Coronary artery (tissue), 2 donors: ENCODE measurements around the gene MAP3K20.

Experiments used
- DNase-seq: peaks from one replicate; pipeline ENCODE4 v3.0.0-alpha.2; 2017; ENCODE audit warnings: low spot score
- H3K27ac ChIP-seq, 2 donors: fragments of 200-600 bp; sonication (generic); one replicate each; pipeline ENCODE4 v1.5.1; 2016 to 2019
- H3K4me3 ChIP-seq: fragments of 200-600 bp; sonication (generic); 2 replicates; pipeline ENCODE4 v1.5.1; 2016; ENCODE audit warnings: mild to moderate bottlenecking, moderate library complexity
- TF ChIP-seq, protein P1 (sequence below): fragments of 200-600 bp; sonication (generic); IDR thresholded peaks from one replicate; pipeline ENCODE4 v1.5.1; 2019; ENCODE audit warnings: antibody characterized with exemption

The MAP3K20 gene

DNA sequence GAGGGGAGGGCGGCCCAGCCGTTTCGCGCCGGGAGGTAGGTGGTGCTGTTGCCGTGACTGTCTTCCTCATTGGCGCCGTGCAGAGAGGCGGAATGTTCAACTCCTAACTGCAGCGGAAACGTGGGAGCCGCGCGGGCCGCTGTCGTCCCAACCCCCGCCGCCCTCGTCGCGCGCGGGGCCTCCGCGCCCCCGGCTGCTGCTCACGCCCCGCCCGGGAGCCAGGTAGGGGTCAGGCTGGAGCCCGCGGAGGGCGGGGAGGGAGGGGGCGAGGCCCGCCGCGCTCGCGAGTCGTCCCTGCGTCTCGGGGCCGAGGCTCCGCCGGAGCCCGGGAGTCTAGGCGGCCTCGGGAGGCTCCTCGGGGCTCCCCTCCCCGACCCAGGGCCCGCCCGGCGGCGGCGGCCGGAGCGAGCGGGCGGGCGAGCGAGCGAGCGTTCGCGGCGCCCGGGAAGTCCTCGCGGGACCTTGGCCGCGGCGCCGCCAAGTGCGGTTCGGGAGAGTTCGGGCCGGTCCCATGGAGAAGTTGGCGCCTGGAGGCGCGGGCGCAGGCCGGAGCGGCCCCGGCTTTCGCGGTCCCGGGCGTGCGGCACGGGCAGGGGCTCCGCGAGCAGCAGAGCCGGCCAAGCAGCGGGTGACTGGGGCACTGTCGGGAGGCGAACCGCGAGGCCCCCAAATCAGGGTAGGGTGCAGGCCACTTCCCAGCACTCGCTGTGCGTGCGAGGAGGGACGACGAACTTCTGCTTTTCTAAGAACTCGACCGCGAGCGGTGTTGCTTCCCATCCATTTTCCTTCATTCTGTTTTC is at the start of gene MAP3K20:
TSS of gene MAP3K20 (plus strand) at position 66 of the 800 bp plus-strand sequence. CDS start 15,186 bp downstream, outside the sequence.
- peak; percentile 90 for DNase-seq
- peak within 1 kb of the TSS; percentile 89 to 90 for H3K27ac ChIP-seq
- H3K4me3 ChIP-seq: peak within 1 kb of the TSS; percentile 90
- TF ChIP-seq, protein P1, sequence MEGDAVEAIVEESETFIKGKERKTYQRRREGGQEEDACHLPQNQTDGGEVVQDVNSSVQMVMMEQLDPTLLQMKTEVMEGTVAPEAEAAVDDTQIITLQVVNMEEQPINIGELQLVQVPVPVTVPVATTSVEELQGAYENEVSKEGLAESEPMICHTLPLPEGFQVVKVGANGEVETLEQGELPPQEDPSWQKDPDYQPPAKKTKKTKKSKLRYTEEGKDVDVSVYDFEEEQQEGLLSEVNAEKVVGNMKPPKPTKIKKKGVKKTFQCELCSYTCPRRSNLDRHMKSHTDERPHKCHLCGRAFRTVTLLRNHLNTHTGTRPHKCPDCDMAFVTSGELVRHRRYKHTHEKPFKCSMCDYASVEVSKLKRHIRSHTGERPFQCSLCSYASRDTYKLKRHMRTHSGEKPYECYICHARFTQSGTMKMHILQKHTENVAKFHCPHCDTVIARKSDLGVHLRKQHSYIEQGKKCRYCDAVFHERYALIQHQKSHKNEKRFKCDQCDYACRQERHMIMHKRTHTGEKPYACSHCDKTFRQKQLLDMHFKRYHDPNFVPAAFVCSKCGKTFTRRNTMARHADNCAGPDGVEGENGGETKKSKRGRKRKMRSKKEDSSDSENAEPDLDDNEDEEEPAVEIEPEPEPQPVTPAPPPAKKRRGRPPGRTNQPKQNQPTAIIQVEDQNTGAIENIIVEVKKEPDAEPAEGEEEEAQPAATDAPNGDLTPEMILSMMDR: no peak

GRCh38 chr2:173026479-173026878 is 49.2 kb upstream of the MAP3K20 start:
- TF ChIP-seq, protein P1: no peak
- H3K27ac ChIP-seq: no peak overlapping the region
- H3K4me3 ChIP-seq: no peak overlapping the region
- no peak for DNase-seq

DNA sequence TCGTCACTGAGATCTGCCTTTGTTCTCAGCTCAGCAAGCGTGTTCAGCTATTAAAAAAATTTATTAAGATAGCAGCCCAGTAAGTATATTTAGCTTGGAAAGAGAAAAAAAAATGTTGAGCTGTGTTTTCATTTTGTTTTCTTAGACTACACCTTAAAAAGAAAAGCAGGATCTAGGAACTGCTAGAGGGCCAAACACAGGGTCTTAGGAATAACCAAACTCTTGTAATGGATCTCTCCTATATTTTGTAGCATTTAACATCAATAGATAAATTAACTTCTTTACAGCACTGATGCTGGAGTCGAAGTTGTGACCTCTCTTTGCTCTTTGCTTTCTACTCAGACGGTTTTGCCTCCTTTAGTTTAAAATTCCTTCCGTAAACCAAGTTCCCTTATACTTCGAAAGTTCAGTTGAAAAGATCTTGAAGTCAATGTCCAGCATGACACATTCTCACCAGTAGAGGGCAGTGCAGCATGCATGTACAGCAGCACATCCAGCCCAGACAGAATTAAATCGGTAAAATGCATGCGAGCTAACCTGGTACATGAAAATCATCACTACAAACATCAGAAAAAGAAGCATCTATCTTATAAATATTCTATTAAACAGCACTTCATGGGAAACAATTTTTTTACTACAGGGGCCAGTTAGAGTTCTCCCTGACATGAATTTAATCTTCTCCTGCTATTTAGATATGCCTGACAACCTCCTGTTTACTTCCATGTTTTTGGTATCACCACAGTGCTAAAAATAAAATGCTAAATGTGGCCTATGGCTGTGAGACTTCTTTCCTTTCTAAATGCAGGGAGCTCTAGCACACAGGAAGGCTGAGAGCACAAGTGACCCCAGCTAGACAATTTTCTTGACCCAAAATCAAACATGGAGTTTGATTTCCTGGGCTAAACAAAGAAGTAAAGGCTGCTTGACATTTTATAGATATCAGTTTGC is 48.2 kb upstream of the MAP3K20 start:
- DNase-seq: peak; percentile 85
- H3K4me3 ChIP-seq: peak overlapping the region; percentile 15
- peak overlapping the region; percentile 51 to 82 for H3K27ac ChIP-seq
- TF ChIP-seq, protein P1: peak; percentile 83

GRCh38 chr2:173028141-173028540 is 47.5 kb upstream of the MAP3K20 start:
- no peak for DNase-seq
- H3K27ac ChIP-seq: peak overlapping the region; percentile 51 to 82
- TF ChIP-seq, protein P1: no peak

DNA sequence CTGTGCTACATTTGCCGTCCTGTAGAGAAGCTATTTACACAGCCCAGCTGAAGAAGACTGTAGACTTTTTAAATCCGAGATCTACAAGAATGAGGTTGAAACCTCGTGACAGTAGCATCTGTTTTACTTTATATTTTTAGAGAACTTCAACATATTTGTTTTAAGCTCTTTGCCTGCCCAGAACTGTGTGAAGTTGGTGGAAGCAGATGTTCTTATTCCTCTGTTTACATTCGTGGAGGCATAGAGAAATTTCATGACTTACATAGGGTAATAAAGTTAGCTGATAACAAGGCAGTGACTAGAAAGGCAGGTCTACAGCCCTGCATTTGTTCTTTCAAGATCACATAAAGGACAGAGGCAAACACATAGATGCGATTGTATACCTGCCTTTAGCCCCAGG is 47.0 kb upstream of the MAP3K20 start:
- H3K27ac ChIP-seq: peak overlapping the region; percentile 26 to 51
- DNase-seq: no peak
- TF ChIP-seq, protein P1: no peak

More at GRCh38 chr2:173028141-173028540, 47.5 kb upstream of the MAP3K20 start:
- H3K4me3 ChIP-seq: no peak overlapping the region

DNA sequence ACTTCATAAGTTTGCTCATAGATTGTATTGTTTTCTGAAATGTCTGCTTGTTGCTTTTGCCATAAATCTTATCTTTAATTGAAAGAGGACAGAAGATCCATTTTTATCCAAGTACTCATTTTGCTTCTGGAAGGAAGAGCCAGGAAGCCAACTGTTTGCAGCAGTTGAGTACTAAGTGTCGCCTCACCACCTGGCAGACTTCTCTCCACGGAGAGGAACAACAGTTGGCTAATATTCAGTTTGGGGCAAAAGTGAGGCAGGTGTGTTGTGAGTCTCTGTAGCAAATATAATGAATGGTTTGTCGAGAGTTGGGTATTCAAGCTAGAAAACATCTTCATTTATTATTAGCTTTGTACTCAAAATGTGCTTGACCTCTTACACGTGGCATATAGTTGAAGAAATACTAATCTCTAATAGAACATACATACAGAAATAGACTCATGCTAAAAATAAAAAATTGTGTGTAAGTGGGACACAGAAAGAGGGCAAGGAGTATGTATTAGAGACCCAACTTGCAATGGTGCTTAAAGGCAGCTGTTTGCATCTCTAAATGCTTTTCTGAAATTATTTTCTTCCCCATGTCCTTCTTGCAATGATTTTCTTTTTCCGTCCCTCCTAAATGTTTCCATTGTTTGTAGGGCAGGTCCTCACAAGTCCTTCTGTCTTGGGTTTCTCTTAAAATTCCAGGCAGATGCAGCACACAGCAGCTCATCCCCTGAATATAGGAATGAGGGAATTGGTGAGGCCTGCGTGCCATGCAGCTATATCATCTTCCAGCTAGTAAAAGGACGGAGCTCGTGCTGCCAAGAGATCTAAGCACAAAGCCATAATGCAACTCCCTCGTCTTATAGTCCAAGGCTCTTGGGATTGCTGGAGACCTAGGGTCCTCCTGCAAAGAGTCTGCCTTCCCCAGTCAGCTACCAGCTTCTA is 44.8 kb upstream of the MAP3K20 start:
- no peak overlapping the region for H3K27ac ChIP-seq
- no peak overlapping the region for H3K4me3 ChIP-seq
- DNase-seq: no peak
- TF ChIP-seq, protein P1: no peak

More for the DNA sequence above, 47.0 kb upstream of the MAP3K20 start:
- H3K4me3 ChIP-seq: no peak overlapping the region
